ENCODE measurements around the gene DDX17. TPM values are rescaled to one million over a fixed set of nuclear protein-coding genes. Genes with fewer than 3 reads are reported as not detected.

DDX17 gene
- total and polyA plus RNA-seq, 2 of the 4 experiments (the other 2 are of a cell fraction): 240 to 371 TPM

DNA sequence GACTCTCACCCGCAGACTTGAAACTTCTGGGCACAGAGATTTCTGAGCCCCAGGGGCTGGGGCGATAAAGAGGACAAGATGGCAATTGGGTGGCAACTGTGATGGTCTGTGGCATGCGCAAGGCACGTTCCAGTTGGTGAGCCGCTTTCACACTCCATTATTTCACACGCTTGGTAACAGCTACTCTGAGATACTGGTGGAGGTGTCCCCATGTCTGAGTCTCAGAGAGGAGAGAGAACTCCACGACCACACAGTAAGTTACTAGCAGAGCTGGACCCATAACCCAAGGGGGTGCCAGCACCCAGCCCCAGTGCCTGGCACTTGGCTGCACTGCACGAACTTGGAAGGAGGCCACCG is 45.1 kb downstream of the DDX17 start:
- H2AK5ac ChIP-seq (ENCODE audit: low read depth, low read length): no peak overlapping the region
- TF ChIP-seq, protein P1, sequence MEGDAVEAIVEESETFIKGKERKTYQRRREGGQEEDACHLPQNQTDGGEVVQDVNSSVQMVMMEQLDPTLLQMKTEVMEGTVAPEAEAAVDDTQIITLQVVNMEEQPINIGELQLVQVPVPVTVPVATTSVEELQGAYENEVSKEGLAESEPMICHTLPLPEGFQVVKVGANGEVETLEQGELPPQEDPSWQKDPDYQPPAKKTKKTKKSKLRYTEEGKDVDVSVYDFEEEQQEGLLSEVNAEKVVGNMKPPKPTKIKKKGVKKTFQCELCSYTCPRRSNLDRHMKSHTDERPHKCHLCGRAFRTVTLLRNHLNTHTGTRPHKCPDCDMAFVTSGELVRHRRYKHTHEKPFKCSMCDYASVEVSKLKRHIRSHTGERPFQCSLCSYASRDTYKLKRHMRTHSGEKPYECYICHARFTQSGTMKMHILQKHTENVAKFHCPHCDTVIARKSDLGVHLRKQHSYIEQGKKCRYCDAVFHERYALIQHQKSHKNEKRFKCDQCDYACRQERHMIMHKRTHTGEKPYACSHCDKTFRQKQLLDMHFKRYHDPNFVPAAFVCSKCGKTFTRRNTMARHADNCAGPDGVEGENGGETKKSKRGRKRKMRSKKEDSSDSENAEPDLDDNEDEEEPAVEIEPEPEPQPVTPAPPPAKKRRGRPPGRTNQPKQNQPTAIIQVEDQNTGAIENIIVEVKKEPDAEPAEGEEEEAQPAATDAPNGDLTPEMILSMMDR (conservative IDR thresholded peaks at IDR 0.05; ENCODE audit: low read depth, low read length): no peak
- TF ChIP-seq RFX5 (IDR thresholded peaks at IDR 0.05; ENCODE audit: low read depth, low read length) (no peak), POLR2A (IDR thresholded peaks at IDR 0.05; ENCODE audit: low read depth, low read length) (no peak), MAFK (IDR thresholded peaks at IDR 0.05; ENCODE audit: low read depth, low read length) (no peak), BHLHE40 (IDR thresholded peaks at IDR 0.05; ENCODE audit: low read depth, low read length) (no peak), RCOR1 (IDR thresholded peaks at IDR 0.05; ENCODE audit: insufficient replicate concordance, low read length) (no peak), CEBPB (IDR thresholded peaks at IDR 0.05; ENCODE audit: low read depth, low read length) (no peak), NFE2L2 (IDR thresholded peaks at IDR 0.05; ENCODE audit: low read depth, low read length) (no peak), MAZ (IDR thresholded peaks at IDR 0.05; ENCODE audit: borderline replicate concordance, low read depth, low read length) (no peak), SMC3 (IDR thresholded peaks at IDR 0.05; ENCODE audit: low read depth, low read length) (no peak), RAD21 (IDR thresholded peaks at IDR 0.05; ENCODE audit: low read length) (no peak), CHD1 (IDR thresholded peaks at IDR 0.05; ENCODE audit: low read depth, low read length) (no peak), MXI1 (IDR thresholded peaks at IDR 0.05; ENCODE audit: borderline replicate concordance, low read depth, low read length) (no peak), FOS (IDR thresholded peaks at IDR 0.05; ENCODE audit: low read depth, low read length) (no peak)
- TF ChIP-seq, protein P2, sequence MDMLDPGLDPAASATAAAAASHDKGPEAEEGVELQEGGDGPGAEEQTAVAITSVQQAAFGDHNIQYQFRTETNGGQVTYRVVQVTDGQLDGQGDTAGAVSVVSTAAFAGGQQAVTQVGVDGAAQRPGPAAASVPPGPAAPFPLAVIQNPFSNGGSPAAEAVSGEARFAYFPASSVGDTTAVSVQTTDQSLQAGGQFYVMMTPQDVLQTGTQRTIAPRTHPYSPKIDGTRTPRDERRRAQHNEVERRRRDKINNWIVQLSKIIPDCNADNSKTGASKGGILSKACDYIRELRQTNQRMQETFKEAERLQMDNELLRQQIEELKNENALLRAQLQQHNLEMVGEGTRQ (IDR thresholded peaks at IDR 0.05; ENCODE audit: low read depth, low read length): no peak
- TF ChIP-seq, protein P3, sequence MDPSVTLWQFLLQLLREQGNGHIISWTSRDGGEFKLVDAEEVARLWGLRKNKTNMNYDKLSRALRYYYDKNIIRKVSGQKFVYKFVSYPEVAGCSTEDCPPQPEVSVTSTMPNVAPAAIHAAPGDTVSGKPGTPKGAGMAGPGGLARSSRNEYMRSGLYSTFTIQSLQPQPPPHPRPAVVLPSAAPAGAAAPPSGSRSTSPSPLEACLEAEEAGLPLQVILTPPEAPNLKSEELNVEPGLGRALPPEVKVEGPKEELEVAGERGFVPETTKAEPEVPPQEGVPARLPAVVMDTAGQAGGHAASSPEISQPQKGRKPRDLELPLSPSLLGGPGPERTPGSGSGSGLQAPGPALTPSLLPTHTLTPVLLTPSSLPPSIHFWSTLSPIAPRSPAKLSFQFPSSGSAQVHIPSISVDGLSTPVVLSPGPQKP (IDR thresholded peaks at IDR 0.05; ENCODE audit: borderline replicate concordance, low read depth, low read length): no peak
- H4K8ac ChIP-seq (ENCODE audit: low read depth in 2 of 2, low read length in 2 of 2): no peak overlapping the region
- H4K91ac ChIP-seq (ENCODE audit: insufficient read depth, low read depth, low read length): no peak overlapping the region
- H3K14ac ChIP-seq (replicated peaks; ENCODE audit: low read depth, low read length): no peak overlapping the region
- peak overlapping the region; percentile 66; the same call in 1 of the 2 replicates for H3K23ac ChIP-seq (ENCODE audit: low read depth, low read length)
- intact Hi-C loops (cut with micrococcal nuclease) (no loop called here), dilution Hi-C loops (cut with HindIII; ENCODE audit: low sequenced_read_pairs, unreplicated experiment) (no loop called here), in situ Hi-C loops (cut with MboI; ENCODE audit: low sequenced_read_pairs) (no loop called here)
- no peak overlapping the region for H3K18ac ChIP-seq (ENCODE audit: low read depth, low read length)
- ATAC-seq (ENCODE audit: low read depth) (peak; percentile 24), DNase-seq (no peak)
- ChIA-PET POLR2A (ENCODE audit: unreplicated experiment) (no interaction called here), CTCF (no interaction called here)
- H3K79me1 ChIP-seq (ENCODE audit: low read depth in 1 of 2, low read length in 2 of 2): no peaks in the 10 kb centered on the region
- no peak overlapping the region for H3K56ac ChIP-seq (ENCODE audit: extremely low read depth, insufficient read depth, low read length)
- peaks cover 55% of the 10 kb centered on the region for H3K27me3 ChIP-seq (ENCODE audit: control insufficient read depth, insufficient read depth, low read length)
- H2AK9ac ChIP-seq (replicated peaks; ENCODE audit: low read depth, low read length, poor library complexity): peak overlapping the region; percentile 45
- H3K9me3 ChIP-seq (ENCODE audit: control insufficient read depth, insufficient read depth, low read length): no peaks in the 10 kb centered on the region
- no peak overlapping the region for H3K9ac ChIP-seq (ENCODE audit: low read depth, low read length)
- no peak overlapping the region for H2BK5ac ChIP-seq (ENCODE audit: low read depth, low read length, poor library complexity, severe bottlenecking)
- H2BK15ac ChIP-seq (ENCODE audit: low read depth, low read length): 0 out of 3 replicates have a peak overlapping the region, but pooled peaks have one; percentile 5
- 20% methylated on average over 3 of the region's 9 CpGs; no CpG with 5 or more reads in 1 of the 2 experiments for WGBS, 2 experiments (ENCODE audit: extremely low coverage in 2 of 2, insufficient read length in 1 of 2)
- no peak overlapping the region for H4K5ac ChIP-seq (ENCODE audit: low read depth, low read length)
- peaks cover 5% of the 10 kb centered on the region for H4K20me1 ChIP-seq (ENCODE audit: insufficient read depth, low read length)
- no peak overlapping the region for H3K27ac ChIP-seq (ENCODE audit: insufficient read depth, low read length)
- no peak overlapping the region for H3K4ac ChIP-seq (ENCODE audit: low read depth, low read length)
- H3K4me1 ChIP-seq (ENCODE audit: control insufficient read depth, insufficient read depth, low read length): no peaks in the 10 kb centered on the region
- peak overlapping the region; percentile 51; the same call in 1 of the 2 replicates for H3K4me2 ChIP-seq (ENCODE audit: low read depth, low read length)
- no peak overlapping the region for H2BK120ac ChIP-seq (ENCODE audit: low read depth, low read length)
- H2BK20ac ChIP-seq (ENCODE audit: low read depth, low read length): no peak overlapping the region
- BruUV-seq (replicated peaks): no TSS peak
- H3K9me1 ChIP-seq (ENCODE audit: insufficient read depth, low read length): no peaks in the 10 kb centered on the region
- no peaks in the 10 kb centered on the region for H3K36me3 ChIP-seq (ENCODE audit: control insufficient read depth, insufficient read depth, low read length)
- H3K4me3 ChIP-seq (ENCODE audit: insufficient read depth, low read depth, low read length): no peak overlapping the region
- peak overlapping the region; percentile 81 for H2AFZ ChIP-seq (replicated peaks; ENCODE audit: low read length, poor library complexity)
